Cardiac septum (tissue), 1 donor: ENCODE measurements around the gene CBX6. TPM values are rescaled to one million over a fixed set of nuclear protein-coding genes. Genes with fewer than 3 reads are reported as not detected.
"Not testable (repeated sequence)": the region's sequence is repeated elsewhere in the genome, so short reads cannot be mapped to it uniquely, and the experiment has no call there.

Experiments used
- DNase-seq: peaks from one replicate; pipeline ENCODE4 v3.0.0-alpha.2; 2020; ENCODE audit warnings: low spot score
- intact Hi-C: fragments of 100-400 bp; cut with DNase I; formaldehyde crosslinking; loops from one replicate; pipeline ENCODE4 v1.14.0; 2022
- total RNA-seq: library from RNA; stranded (reverse); fragmentation: NEBNext Ultra II Directional; extraction: Animal tissue kit (Norgen Biotek cat#: 25700); gene quantifications from one replicate; pipeline ENCODE4 v1.2.1, GENCODE V29; 2021
- donor health status: DM: no; HTN: no; CAD: no.

Gene CBX6
- total RNA-seq, 1 donor from 2014 or later = 60.3 TPM

DNA sequence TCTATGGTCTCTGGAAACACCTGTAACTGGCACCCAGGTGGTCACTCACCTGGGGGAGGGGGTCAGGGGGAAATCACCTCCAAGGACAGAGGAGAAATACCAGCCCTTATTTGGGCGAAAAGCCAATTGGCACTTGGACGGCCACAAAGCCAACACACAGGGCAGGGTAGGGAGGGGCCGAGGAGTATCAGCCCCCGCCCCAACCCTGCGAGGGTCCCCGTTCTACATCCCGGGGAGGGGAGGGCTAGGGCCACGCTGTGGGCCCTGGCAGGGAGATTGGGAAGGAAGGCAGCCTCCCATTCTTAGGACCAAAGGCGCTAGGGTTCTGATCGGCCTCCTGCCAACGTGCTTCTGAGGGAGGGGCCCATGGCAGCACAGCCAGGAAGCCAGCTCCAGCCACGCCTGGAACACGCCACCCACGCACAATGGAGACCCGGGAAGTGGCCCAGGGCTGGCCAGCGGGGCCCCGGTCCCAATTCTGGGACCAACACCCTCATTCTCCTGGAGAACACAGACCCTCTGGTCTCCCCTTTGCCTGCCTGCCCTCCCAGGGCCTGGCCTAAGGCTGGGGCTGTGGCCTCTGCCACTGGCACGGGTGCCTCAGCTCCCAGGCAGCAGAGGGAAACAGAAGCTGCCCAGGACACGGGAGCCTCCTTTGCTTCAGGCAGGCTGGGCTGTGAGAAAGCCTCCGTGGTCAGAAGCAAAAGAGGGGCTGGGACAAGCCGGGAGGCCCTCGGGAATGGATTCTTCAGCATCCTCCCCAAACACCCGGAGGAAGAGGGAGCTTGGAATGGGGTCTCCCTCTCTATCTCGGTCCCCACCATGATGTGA, 7.4 kb downstream of the CBX6 start:
- DNase-seq = peak; percentile 84
- intact Hi-C loops = loop anchor here (5.0 kb wide), 2 partner anchors 97 to 268 kb away; no protein-coding TSS in a partner anchor

DNA sequence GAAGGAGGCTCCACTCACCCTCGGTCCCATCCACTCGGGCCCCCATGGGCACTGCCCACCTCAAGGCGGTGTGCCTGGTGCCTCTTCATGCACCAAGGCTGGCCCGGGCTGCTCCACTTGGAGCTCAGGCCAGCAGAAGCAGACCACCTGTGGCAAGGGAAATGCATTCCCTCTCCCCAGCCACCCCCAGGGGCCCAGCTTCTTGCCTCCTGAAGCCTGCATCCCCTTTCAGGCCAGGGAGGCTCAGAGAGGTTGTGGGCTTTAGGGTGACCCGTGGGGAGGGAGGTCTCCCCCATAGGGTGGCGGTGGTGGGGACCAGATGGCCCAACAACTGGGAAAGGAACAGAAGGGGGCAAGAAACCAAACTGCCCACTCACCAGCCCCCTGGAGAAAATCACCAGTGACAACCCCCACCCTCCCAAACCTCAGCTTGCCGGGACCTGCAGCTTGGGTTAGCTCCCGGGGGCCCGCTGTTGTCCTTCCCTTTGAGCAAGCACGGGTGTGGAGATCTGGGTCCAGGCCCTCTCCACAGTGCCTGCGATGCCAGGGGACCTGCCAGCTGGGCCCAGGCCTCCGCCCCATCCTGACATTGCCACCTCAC, 8.4 kb downstream of the CBX6 start:
- intact Hi-C loops = no loop called here
- DNase-seq = peak; percentile 63

DNA sequence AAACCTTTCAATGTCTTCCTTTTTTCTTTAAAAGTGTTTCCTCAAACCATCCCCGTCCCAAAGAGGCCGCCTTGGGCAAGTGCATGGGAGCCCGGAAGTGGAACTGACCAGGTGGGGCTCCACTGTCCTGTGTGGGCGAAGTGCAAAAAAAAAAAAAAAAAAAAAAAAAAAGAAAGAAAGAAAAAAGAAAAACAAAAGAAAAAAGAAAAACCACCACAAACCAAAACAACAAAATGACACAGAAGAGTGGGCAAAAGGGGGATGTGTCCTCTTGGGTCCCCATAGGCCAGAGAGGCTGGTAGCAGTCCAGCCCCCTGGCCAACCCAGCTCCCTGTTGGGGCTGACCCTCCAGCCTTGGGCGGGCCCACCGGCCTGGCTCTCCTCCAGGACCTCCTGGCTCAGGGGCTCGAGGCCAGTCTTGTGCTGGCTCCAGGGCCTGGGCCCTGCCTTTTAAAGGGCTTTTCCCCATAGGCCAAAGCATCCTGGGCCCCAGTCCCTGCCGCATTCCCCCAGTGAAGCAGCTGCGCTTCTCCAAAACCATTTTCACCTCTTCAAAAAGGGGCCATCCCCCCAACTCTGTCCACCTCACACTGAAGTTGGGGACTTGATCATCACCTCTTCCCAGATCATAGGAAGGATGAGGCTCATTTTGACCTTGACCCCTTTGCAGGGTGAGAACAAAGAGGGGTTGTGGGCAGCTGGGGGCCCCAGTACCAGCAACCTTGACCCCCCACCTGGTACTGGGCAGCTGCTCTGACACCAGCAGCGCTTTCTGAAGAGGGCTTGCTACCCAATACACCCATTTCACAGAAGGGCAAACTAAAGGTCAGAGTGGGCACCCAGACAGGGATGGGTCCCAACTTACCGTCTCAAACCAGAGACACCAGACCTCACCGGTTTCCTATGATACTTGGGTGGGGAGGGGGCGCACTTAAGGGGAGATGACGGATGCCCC, 9.4 kb downstream of the CBX6 start:
- intact Hi-C loops = no loop called here
- no peak for DNase-seq

DNA sequence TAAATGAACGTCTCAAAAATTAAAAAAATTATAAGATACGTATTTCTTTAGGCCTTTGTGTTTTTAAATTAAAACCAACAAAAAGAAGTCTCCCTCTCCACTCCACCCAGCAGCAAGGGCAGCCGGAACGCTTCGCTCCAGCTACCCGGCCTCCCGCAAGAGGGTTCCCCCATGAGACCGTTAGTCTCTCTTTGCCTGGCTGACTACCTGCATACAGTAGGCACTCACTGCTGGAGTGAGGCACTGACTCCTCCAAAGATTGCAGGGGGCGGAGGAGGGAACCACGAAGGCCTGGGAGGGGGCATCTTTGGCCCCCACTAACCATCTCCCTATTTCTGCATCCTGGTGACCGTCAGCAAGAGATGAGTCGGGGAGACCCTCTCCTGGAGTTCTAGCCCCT, 10.1 kb downstream of the CBX6 start:
- intact Hi-C loops = no loop called here
- no peak for DNase-seq

DNA sequence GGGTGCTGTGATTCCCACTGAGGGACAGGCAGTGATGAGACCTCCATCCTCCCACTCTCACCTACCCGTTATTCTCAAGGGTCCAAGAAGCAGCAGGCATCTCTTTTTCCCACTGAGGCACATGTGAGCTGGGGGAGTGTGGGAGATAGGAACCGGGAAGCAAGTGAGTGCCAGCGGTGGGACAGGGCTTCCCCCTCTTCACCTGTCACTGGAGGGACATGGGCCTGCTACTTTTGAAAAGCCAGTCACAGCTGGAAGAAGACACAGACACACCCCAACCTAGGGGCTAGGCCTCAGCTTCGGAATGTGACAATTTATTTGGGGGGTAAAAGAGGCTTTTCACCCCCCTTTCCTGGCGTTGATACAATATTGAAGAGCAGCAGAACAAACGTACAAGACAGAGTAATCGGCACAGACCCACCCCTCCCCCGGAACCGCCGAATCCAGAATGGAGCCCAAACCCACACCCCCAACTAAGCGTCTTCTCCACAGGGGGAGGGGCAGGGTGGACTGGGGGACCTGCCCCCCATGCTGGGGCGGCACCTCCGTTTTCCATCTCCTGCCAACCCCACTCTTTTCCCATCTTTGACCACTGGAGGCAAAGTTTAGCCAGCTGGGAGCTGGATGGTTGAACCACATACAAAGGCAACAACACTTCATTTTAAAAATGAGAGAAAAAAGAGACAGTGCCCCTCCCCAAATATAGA, 10.7 kb downstream of the CBX6 start:
- DNase-seq = no peak
- intact Hi-C loops = no loop called here

DNA sequence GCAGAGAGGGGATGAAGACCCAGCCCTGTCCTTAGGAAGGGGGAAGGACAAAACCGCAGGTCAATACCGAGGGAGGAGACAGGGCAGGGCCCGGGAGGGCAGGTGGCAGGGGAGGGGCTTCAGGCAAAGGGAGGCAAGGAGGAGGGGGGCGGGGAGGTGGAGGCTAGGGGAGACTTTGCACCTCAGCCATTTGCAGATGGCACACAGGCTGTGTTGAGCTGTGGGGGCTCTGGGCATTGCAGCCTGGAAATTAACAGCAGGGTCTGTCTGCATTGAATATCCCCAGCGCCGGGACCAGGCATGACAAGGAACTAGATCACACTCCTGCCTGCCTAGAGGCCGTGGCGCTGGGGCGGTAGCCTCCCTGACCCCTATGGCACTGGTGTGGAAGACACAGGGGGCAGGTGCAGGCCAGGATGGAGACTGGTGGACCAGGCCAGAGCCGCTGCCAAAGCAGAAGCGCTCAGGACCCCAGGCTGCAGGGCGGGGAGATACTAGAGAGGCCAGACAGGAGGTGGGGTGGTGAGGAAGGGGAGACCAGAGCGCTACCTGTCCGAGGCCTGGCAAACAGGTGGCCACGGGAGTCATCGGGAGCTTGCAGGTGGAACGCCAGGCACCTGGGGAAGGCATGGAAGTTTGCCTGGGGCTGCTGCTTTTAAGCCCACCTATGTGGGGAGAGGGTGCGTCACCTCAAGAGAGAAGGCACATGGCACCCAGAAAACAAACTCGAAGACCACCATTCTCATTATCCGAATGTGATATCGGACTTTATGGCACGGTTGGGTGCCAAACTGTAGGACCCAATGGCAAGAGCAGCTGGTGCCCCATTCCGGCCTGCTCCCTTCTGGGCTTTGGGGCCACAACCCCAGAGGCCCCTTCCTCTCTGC, 11.5 kb downstream of the CBX6 start:
- DNase-seq = no peak
- intact Hi-C loops = no loop called here

DNA sequence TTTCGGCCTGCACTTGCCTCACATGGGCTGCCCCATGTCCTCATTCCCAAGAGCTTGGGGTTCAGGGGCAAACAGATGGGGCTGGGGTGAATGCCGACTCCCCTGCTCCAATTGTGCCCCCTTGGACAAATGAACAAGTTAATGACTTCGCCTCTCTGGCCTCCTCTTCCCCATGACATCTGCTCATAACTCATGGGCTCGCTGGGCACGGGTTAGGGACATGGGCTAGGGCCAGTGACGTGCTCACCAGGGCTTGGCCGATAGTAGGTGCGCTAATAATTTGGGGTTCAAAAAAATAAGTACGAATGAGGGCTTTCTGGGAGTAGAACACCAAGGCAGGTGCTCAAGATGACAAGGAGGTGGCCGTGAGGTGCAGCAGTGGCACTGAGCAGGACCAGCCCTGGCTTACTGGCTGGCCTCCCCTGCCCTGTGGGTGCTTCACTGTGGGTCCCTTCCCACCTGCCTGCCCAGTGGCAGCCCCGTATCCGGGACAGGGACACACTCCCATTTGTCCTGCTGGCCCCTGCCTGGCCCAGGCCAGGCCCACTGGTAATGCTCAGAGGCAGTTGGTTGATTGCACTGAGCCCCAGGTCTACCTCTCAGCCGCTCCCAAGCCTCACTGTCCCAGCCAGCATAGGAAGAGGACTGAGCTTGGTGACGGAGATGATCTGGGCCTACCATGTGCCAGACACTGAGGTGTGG, 12.3 kb downstream of the CBX6 start:
- DNase-seq = no peak
- intact Hi-C loops = no loop called here

DNA sequence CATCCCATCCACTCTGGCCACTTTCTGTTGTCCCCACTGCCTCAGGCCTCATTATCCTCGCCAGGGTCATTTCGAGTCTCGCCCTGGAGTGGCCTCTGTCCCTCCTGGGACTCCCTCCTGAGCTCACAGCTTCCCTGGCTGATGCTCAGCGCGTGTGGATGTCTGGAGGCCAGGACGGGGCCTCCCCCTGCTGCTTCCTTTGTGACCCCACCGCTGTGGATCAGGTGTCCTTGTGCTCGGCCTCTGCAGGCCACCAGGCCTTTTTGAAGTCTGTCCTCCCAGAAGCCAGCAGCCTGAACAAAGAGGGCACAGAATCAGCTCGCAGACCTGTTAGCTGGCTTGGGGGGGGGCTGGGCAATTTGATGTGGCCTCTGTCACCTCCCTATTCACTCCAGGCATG, 13.5 kb downstream of the CBX6 start:
- DNase-seq = no peak
- intact Hi-C loops = no loop called here

DNA sequence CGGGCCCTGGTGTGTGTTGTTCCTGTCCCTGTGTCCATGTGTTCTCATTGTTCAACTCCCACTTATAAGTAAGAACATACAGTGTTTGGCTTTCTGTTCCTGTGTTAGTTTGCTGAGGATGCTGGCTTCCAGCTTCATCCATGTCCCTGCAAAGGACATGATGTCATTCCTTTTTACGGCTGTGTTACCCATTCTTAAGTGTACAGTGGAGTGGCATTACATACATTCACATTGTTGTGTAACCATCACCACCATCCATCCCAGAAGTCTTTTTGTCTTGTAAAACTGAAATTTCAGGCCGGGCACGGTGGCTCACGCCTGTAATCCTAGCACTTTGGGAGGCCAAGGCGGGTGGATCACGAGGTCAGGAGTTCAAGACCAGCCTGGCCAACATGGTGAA, 17.5 kb downstream of the CBX6 start:
- intact Hi-C loops = not testable (repeated sequence)

DNA sequence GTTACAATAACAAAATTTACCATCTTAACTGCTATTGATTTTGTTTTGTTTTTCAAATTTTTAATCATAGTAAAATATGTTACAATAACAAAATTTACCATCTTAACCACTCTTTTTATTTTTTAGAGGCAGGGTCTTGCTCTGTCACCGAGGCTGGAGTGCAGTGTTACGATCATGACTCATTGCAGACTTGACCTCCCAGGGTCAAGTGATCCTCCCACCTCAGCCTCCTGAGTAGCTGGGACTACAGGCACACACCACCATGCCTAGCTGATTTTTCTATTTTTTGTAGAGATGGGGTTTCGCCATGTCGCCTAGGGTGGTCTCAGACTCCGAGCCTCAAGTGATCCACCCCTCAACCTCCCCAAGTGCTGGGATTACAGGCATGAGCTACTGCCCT, 18.1 kb downstream of the CBX6 start:
- DNase-seq, intact Hi-C loops: not testable (repeated sequence)

More for the DNA sequence above, 17.5 kb downstream of the CBX6 start:
- DNase-seq = not testable (repeated sequence)

DNA sequence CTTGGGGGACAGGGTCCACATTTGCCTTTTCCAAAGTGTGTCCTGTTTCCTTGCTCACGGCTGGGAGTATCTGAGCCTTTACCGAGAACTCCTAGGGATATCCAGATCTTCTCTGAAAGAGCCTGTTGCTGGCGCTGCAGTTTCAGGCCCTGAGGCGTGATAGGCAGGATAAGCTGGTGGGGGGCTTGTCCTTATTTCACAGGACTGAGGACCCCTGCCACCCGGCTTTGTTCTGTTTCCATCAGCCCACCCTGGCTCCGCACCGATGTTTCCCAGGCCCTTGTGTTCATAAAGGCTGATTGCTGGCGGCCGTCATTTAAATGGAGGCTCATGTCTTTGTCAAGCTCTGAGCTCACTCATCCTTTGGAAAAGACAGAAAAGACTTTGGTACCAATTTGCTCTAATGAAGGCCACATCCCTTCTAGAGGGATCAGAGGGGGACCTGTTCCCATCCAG, 18.8 kb downstream of the CBX6 start:
- no peak for DNase-seq
- intact Hi-C loops = no loop called here

DNA sequence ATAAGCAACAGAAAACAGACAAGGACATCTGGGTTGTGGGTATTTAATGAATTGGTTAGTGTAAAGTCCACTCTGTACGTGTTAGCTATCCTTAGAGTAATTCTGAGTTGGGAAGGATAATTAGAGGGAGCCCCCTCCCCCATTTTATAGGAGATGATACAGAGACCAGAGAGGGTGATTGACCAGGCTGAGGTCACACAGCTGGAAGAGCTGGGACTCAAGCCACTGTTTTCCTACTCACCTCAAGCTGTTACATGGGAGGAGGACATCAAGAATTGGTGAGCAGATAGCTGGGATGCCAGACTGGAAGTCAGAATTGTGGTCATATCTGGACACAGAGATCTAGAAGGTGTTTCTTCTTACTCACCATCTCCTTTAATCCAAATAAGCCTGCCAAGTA, 19.5 kb downstream of the CBX6 start:
- intact Hi-C loops = no loop called here
- no peak for DNase-seq

DNA sequence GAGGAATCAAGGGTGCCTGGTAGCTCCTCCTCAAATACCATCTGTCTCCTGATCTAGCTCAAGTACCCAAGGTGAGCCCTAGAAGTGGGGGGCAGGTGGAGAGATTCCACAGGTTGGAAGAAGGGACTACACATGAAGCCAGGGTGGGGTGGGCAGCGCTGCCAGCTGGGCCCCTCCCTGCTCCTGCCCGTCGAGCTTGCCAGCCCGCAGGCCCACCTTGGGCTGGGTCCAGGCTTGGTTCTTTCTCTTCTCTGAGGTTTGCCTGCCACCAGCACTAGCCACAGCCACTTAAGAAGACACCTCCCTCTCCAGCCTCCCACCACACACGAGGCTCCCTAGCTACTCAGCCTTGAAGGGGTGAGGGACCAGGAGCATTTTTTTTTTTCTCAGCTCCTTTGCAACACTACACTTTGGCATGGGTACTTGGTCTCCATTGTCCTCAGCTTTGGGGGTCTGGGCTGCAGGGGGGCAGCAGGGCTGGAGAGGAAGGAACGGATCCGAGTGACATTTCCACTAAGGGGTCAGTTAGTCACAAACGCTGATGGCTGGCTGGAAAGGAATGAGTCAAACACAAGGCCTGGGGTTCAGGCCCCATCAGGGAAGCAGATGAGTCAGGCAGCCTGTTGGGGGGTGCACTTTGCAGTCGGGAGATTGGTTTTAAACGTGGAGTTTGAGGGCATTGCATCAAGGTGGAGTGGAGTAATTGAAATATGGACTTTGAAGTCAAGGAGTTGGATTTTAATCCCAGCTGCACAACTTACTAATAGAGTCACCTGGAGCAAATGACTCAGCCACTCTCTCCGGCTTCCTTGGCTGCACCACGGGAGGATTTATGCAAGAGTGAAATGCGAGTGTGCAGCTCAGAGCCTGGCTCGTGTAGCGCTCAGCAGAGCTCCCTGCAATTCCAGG, 20.8 kb downstream of the CBX6 start:
- intact Hi-C loops = no loop called here
- DNase-seq = no peak

DNA sequence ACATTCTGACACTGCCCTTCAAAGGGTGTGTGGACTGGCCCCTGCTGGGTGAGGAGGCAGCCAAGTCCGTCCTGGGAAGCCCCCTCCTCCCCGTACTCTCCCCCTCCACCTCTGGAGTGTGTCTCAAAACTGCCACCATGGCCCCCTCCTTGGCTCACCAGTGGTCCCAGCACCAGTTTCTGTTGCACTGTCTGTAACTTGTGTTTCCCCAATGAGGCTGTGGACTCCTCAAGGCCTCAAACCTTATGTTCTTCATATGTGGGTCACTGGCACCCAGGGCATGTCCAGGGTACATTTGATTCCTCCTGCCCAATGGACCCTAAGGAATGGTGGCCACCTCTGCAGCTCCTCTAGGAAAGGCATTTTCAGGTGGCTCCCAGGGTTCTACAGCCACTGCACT, 21.6 kb downstream of the CBX6 start:
- intact Hi-C loops = no loop called here
- no peak for DNase-seq

DNA sequence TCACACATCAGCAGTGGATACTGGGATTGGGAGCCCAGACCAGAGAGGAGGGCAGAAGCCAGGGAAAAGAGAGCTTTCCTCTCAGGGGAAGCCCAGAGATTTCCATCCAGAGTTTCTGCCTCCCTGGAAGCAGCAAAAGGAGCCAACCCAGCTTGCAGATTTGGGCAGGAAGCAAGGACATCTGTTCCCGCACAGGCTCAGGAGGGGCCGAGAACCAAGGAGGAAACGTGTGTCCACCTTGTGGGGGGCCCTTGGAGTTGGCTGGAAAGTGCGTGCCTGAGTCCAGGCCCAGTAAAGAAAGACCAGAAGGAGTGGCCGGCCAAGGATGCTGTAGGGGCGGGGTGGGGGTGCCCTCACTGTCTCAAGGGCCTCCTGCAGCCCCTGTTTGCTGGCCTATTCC, 22.2 kb downstream of the CBX6 start:
- intact Hi-C loops = no loop called here
- DNase-seq = no peak

DNA sequence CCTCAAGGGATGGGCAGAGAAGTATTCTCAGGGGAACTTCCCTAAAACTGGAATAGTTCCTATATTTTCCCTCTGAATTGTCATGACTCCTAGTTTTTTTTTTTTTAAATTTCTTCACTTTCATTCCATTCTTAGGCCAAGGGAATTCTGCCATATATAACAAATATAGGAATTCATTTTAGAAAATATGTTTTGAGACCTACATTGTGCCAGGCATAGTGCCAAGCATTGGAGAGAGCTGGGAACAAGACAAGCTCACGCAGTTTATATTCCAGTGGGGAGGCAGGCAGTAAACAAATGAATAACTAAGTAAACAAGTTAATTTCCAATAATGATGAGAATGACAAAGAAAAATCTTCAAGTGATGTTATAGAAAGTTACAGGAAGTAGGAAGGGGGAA, 25.6 kb downstream of the CBX6 start:
- intact Hi-C loops = no loop called here
- no peak for DNase-seq
